ENCODE results near the gene CBLIF.

GRCh38 chr11:59842316-59842715 lies 3.0 kb downstream of the CBLIF start:
- TF ChIP-seq CTCF (conservative IDR thresholded peaks at IDR 0.05; ENCODE audit: low read depth, low read length) (no peak), EZH2 (IDR thresholded peaks at IDR 0.05; ENCODE audit: borderline replicate concordance, low read depth, low read length, poor library complexity, severe bottlenecking) (no peak)

Data from A673 (cell line).